ENCODE measurements around the gene SLC17A7. TPM values are rescaled to one million over a fixed set of nuclear protein-coding genes. Genes with fewer than 3 reads are reported as not detected.

The SLC17A7 gene
- 0.20 and 0.37 TPM in 2 replicates for total RNA-seq

DNA sequence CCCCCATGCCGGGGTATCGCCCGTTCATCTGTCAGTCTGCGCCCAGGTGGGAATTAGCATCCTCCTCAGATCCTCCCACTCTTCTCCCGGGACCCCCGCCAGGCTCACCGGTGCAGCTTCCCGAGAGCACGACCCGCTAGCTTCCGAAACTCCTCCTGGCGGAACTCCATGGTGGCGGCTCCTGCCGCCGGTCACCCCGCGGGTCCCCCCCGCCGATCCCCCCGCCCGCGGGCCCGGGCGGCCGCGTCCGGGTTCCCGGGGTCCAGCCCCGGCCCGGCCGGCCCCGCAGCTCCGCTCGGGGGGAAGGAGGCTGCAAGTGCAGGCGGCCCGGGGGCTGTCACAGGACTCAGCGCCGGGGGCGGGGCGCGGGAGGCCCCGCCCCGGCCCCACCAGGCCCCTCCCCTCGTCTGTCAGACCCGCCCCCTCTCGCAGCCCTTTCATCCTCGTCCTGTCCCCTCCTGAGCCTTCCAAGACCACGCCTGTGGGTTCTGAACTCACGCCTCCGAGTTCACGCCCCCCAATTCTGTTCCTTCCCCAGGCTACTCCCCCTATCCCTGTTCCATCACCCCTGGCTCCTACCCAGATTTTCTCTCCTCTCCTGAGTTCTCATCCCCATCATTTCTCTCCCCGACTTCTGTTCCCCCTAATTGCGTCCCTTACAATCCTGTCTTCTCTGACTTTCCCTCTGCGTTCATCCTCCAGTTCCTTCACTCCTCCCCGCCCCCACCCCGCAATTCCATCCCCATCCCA lies at the start of gene SLC17A7:
Gene SLC17A7, minus strand, starts transcription at position 318 of the 750 bp plus-strand sequence. Its CDS starts 148 bp downstream, at position 170.

DNA sequence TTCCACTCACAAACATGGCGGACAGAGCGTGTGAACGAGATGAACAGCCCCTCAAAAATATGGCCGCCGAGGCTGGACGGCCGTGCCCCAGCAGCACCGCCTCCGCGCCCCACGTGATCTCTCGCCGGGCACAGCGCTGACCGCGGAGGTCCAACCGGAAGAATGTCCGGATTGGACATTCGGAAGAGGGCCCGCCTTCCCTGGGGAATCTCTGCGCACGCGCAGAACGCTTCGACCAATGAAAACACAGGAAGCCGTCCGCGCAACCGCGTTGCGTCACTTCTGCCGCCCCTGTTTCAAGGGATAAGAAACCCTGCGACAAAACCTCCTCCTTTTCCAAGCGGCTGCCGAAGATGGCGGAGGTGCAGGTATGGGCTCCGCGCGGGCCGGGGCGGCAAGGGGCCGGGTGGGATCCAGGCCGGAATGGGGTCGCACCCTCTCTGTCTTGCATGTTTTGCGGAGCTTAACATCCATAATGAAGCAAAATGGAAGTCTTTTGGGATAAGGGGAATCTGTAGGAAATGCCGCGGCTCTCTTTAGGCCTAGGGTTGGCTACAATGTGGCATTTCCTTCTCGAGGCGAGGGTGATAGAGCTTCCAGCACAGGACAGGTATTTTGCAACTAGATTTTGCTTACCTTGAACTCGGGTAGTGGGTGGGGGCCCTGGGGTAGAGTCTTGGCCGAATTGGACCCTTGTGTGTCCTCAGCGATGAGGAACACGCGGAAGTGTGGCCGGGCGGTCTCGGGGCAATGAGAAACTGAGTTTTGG lies 46.1 kb upstream of the SLC17A7 start, which contains the start of gene RPL13A:
Gene RPL13A, plus strand, starts transcription at position 332 of the 769 bp plus-strand sequence. Its CDS starts 22 bp downstream, at position 354.

DNA sequence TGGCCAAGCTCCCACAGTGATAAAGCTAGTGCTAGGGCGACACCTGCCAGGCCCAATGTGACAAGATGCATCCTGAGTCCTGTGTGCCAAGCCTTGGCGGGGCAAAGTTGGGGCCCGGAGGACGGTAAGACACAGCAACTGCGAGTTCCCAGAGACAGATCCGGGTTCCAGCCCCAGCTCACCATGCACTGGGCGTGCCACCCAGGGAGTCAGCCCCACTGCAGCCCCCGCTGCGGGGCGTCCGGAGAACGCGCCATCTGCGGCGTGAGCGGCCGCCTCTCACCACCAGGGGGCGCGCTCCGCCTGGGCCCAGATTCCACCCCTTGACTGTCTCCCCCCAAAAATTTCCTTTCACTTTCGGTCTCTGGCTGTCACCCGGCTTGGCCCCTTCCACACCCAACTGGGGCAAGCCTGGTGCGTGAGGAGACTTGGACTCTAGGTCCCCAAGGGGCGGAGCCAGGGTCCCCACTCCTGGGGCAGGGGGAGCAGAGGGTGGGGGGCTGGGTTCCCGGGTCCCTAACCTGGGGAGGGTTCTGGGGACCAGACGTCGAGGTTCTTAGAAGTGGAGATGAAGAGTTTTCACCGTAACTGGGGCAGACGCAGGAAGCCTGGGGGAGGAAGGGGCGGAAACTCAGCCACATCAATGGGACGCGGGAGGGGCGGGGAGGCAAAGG lies 32.7 kb upstream of the SLC17A7 start, which contains the start of gene FLT3LG:
Gene FLT3LG, plus strand, starts transcription at position 348 of the 674 bp plus-strand sequence. CDS start 425 bp downstream, outside the sequence.

DNA sequence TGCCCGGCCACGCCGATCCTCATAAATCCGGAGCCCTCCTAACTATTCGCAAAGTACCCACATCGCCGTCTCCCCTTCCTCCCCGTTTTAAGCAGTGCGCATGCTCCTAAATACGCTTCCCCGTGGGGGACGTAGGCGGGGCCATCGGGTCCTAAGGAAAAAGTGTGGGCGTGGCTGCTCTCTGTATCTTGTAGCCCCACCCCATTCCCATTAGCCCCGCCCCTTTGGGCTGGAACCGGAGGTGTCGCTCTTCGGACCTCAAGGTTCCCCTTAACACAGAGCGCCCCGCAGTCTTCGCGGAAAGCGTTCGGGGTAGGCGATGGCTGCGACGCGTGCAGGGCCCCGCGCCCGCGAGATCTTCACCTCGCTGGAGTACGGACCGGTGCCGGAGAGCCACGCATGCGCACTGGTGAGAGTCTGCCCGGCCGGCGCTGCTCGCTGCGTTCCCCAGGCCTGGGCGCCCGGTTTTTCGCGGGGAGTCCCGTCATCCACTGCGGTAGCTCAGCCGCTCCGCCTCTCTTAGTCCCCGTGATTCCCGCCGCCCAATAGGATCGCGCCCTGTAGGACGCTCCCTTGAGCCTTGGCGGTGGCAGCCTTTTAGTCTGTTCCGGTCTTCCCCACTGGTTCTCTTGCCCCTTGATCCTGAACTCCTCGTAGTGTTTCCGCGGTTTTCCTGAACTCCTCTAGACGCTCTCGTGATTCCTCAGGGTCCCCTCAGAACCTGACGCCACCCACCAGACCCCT lies 11.9 kb upstream of the SLC17A7 start, which contains the start of gene ALDH16A1:
Gene ALDH16A1, plus strand, starts transcription at position 213 of the 744 bp plus-strand sequence. Its CDS starts 107 bp downstream, at position 320.

DNA sequence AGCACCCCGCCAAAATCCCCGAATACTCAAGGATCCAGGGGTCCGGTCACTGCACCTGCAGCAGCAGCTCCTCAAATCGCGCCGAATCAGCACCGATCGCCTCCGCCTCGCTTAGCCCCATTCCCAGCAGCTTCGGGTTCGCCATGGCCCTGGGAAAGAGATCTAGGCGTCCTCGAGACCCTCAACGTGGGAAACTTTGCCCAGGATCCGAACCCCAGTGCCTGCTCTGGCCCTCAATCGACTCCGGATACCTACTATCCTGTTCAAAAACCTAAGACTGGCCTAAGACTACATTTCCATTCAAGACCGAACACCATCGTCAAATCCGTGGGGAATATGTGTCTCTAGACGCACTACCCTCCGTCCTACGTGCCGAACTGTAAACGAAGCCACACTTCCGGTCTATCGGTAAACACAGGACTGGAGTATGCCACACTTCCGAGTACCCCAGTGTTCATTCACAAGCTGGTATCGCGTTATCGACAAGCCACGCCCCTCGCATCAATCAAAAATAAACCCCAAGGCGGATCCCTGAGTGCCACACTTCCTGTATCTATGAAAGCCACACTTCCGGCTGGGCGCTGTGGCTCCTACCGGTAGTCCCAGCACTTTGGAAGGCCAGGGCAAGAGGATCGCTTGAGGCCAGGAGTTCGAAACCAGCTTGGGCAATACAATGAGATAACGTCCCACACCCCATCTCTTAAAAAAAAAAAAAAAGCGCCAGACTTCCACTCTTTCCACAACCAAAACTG lies 10.3 kb upstream of the SLC17A7 start, which contains the start of gene PIH1D1:
Gene PIH1D1, minus strand, starts transcription at position 385 of the 752 bp plus-strand sequence. Its CDS starts 240 bp downstream, at position 145.

DNA sequence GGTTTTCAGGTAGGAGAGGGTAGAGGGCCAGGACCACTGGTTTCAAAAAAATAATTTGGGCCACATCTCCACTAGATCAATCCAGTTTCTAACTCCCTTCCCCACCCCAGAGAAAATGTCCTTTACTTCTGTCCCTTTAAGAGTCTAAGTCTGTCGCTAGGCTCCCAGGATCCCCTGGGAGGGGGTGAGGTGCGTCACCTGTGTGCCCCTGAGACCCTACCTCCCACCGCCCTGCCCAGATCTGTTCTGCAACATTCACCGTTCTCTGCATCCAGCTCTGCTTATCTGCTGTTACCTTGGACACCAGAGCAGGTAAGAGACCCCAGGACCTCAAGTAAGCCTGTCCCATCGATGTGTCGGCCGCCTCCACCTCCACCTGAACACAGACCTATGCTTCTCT lies 16.1 kb downstream of the SLC17A7 start, which contains the start of gene GFY:
Gene GFY, plus strand, starts transcription at position 211 of the 400 bp plus-strand sequence. CDS start 1,043 bp downstream, outside the sequence.

DNA sequence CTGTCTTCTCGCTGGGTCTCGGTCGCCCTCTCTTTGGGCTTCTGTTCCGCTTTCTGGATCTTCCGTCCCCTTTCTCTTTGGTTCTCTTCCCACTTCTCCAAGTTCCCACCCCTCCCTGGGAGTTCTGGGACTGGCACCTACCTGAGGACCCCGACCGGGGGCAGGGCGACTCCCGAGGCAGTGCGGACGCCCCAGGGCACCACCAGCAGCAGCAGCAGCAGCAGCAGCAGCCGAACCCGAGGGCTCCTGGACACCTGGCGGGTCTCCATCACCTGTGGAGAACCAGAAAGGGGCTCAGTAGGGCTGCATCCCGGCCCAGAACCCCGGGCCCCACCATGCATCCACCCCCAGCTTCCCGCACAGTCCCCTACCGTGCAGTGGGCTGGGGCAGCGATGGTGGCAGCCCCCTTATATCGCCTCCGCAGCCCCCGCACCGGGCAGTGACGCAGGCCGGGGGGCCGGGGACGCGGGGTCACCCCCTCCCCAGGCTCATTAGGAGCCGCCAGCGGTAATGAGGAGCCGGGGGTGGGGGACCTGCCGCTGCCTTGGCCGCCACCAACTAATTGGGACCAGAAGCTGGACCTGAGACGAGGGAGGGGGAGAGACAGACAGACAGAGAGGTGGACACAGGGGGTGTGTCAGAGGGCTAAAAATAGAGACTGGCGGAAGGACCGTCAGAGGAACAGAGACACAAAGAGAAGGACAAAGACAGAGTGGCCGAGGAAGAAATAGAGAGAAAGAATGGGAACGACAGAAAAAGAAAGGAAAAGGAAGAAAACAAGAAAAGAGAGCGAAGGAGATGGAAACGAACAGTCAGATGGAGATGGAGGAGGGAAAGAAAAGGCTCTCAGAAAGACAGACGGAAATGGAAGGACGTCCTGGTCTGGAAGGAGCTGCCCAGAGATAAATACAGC lies 18.0 kb downstream of the SLC17A7 start, which contains the start of gene PTH2:
Gene PTH2, minus strand, starts transcription at position 371 of the 914 bp plus-strand sequence. Its CDS starts 102 bp downstream, at position 269.

DNA sequence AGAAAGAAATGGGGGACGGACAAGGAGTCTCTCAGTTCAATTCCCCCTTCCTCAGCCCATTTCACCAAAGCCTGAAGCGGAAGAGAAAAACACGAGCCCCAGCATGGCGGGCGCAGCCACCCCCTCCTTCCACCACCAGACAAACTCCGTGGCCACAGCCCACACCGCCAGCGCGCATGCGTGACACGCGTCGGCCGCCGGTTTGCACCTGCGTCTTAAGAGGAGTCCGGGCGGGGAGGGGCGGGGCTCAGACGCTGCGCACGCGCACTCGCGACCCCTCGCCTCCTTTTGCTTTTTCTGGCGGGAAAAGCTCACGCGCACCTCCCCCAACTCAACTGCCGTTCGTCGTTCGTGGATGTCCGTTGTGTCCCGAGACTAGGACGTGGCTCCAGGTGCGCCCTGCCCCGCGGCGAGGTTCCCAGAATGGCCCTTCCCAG lies 53.4 kb downstream of the SLC17A7 start, which contains the start of gene KASH5:
Gene KASH5, plus strand, starts transcription at position 314 of the 437 bp plus-strand sequence. CDS start 2,635 bp downstream, outside the sequence.

Small RNA genes lying within 50 kb of the gene (small RNA-seq; reads per million reads assigned to genes)
- gene SNORD32A, result not detected
- gene SNORD33, result not detected
- gene SNORD34, result not detected
- not detected for gene SNORD35A

Other genes starting within 250 kb of the SLC17A7 start
- gene SLC6A16, start 116.3 kb downstream of the SLC17A7 start, total RNA-seq, result under 0.01 TPM in 1 of 2 replicates, not detected in the other
- gene CD37, start 106.1 kb downstream of the SLC17A7 start, total RNA-seq, result not detected in 2 replicates
- 5.9 and 16.0 TPM in 2 replicates for gene TEAD2, start 79.1 kb downstream of the SLC17A7 start, total RNA-seq
- gene DKKL1, start 77.7 kb downstream of the SLC17A7 start, total RNA-seq, result not detected in 2 replicates
- not detected in 2 replicates for gene KASH5, start 53.3 kb downstream of the SLC17A7 start, total RNA-seq
- gene PTH2, start 18.1 kb downstream of the SLC17A7 start, total RNA-seq, result not detected in 2 replicates
- not detected in 2 replicates for gene GFY, start 16.1 kb downstream of the SLC17A7 start, total RNA-seq
- gene PIH1D1, start 10.3 kb upstream of the SLC17A7 start, total RNA-seq, result 97.6 and 120 TPM in 2 replicates
- 27.2 and 35.2 TPM in 2 replicates for gene ALDH16A1, start 11.7 kb upstream of the SLC17A7 start, total RNA-seq
- 4.3 and 7.0 TPM in 2 replicates for gene FLT3LG, start 32.7 kb upstream of the SLC17A7 start, total RNA-seq
- gene RPL13A, start 46.1 kb upstream of the SLC17A7 start, total RNA-seq, result 2,138 and 3,125 TPM in 2 replicates
- gene RPS11, start 54.9 kb upstream of the SLC17A7 start, total RNA-seq, result 1,170 and 3,867 TPM in 2 replicates
- gene FCGRT, start 71.1 kb upstream of the SLC17A7 start, total RNA-seq, result 19.7 and 36.4 TPM in 2 replicates
- 135 and 207 TPM in 2 replicates for gene RCN3, start 86.5 kb upstream of the SLC17A7 start, total RNA-seq
- 71.4 and 98.5 TPM in 2 replicates for gene NOSIP, start 139.0 kb upstream of the SLC17A7 start, total RNA-seq
- gene PRRG2, start 139.8 kb upstream of the SLC17A7 start, total RNA-seq, result 0.37 and 0.39 TPM in 2 replicates
- 2.6 and 3.5 TPM in 2 replicates for gene PRR12, start 149.7 kb upstream of the SLC17A7 start, total RNA-seq
- 39.3 and 42.0 TPM in 2 replicates for gene RRAS, start 198.6 kb upstream of the SLC17A7 start, total RNA-seq
- 15.4 and 19.9 TPM in 2 replicates for gene SCAF1, start 200.7 kb upstream of the SLC17A7 start, total RNA-seq
- gene IRF3, start 224.3 kb upstream of the SLC17A7 start, total RNA-seq, result 47.5 and 53.3 TPM in 2 replicates
- 5.9 and 9.4 TPM in 2 replicates for gene BCL2L12, start 224.4 kb upstream of the SLC17A7 start, total RNA-seq
- 341 and 403 TPM in 2 replicates for gene PRMT1, start 235.7 kb upstream of the SLC17A7 start, total RNA-seq
- gene ADM5, start 248.1 kb upstream of the SLC17A7 start, total RNA-seq, result 0.73 and 1.2 TPM in 2 replicates
- 16.0 and 22.0 TPM in 2 replicates for gene CPT1C, start 249.6 kb upstream of the SLC17A7 start, total RNA-seq